NCI-H1092 (cell line): ENCODE results near the gene SERHL2.
A peak's percentile ranks its signal among the peaks of the same experiment; 100 is the strongest.
"Not testable (repeated sequence)": the region's sequence is repeated elsewhere in the genome, so short reads cannot be mapped to it uniquely, and the experiment has no call there.

Experiments
- DNase-seq: peaks from one replicate; lab custom pipeline; 2025; lab: John Stamatoyannopoulos, UW

SERHL2 gene

GRCh38 chr22:42553475-42554361 lies at the start of gene SERHL2:
Gene SERHL2, plus strand, starts transcription at chr22:42553956. Its CDS starts 65 bp downstream, at chr22:42554021.
- peak; percentile 43 for DNase-seq

GRCh38 chr22:42508327-42508974 lies 45.3 kb upstream of the SERHL2 start:
- not testable (repeated sequence) for DNase-seq

GRCh38 chr22:42508975-42509364 lies 44.8 kb upstream of the SERHL2 start:
- not testable (repeated sequence) for DNase-seq

- DNase-seq, result no peak
Observed at GRCh38 chr22:42509548-42509947, 44.2 kb upstream of the SERHL2 start.

GRCh38 chr22:42511401-42511891 lies 42.3 kb upstream of the SERHL2 start:
- DNase-seq, result no peak

GRCh38 chr22:42512273-42512990 lies 41.3 kb upstream of the SERHL2 start:
- DNase-seq, result not testable (repeated sequence)

GRCh38 chr22:42514331-42514730 lies 39.4 kb upstream of the SERHL2 start:
- not testable (repeated sequence) for DNase-seq

GRCh38 chr22:42515304-42515703 lies 38.5 kb upstream of the SERHL2 start:
- DNase-seq, result not testable (repeated sequence)

GRCh38 chr22:42515896-42516295 lies 37.9 kb upstream of the SERHL2 start:
- DNase-seq, result no peak

- DNase-seq, result not testable (repeated sequence)
Observed at GRCh38 chr22:42517103-42517502, 36.7 kb upstream of the SERHL2 start.

GRCh38 chr22:42518638-42519524 lies 34.9 kb upstream of the SERHL2 start:
- not testable (repeated sequence) for DNase-seq

GRCh38 chr22:42519525-42520401 lies 34.0 kb upstream of the SERHL2 start, which contains the start of gene RRP7A:
Gene RRP7A, minus strand, starts transcription at chr22:42519796. Its CDS starts 10 bp downstream, at chr22:42519786.
- peak; percentile 44 for DNase-seq

GRCh38 chr22:42521228-42521546 lies 32.6 kb upstream of the SERHL2 start:
- DNase-seq, result no peak

- DNase-seq, result no peak
Observed at GRCh38 chr22:42522546-42522945, 31.2 kb upstream of the SERHL2 start.

- no peak for DNase-seq
Observed at GRCh38 chr22:42528591-42529307, 25.0 kb upstream of the SERHL2 start.

- DNase-seq, result not testable (repeated sequence)
Observed at GRCh38 chr22:42529435-42529834, 24.3 kb upstream of the SERHL2 start.

GRCh38 chr22:42531401-42532084 lies 22.2 kb upstream of the SERHL2 start:
- not testable (repeated sequence) for DNase-seq

GRCh38 chr22:42533638-42533977 lies 20.1 kb upstream of the SERHL2 start:
- no peak for DNase-seq

- DNase-seq, result not testable (repeated sequence)
Observed at GRCh38 chr22:42535082-42535731, 18.5 kb upstream of the SERHL2 start.
